Retina (tissue), 1 donor: Measurements from ENCODE around the gene ARMC9.
"Not testable (repeated sequence)": the region's sequence is repeated elsewhere in the genome, so short reads cannot be mapped to it uniquely, and the experiment has no call there.

Source experiments
- DNase-seq: peaks from one replicate; pipeline ENCODE4 v3.0.0-alpha.2; 2016

The ARMC9 gene

GRCh38 chr2:231244382-231245248 is 46.2 kb downstream of the ARMC9 start:
- DNase-seq: no peak

GRCh38 chr2:231245249-231246094 is 47.0 kb downstream of the ARMC9 start:
- no peak for DNase-seq

GRCh38 chr2:231246171-231246842 is 47.9 kb downstream of the ARMC9 start:
- DNase-seq: no peak

GRCh38 chr2:231250146-231250545 is 51.7 kb downstream of the ARMC9 start:
- DNase-seq: no peak

GRCh38 chr2:231250698-231251097 is 52.3 kb downstream of the ARMC9 start:
- no peak for DNase-seq

GRCh38 chr2:231253292-231253691 is 54.9 kb downstream of the ARMC9 start:
- not testable (repeated sequence) for DNase-seq

GRCh38 chr2:231256494-231256893 is 58.1 kb downstream of the ARMC9 start:
- no peak for DNase-seq

- DNase-seq: no peak
Measured at GRCh38 chr2:231257763-231258162, 59.3 kb downstream of the ARMC9 start.

GRCh38 chr2:231258701-231259100 is 60.3 kb downstream of the ARMC9 start:
- DNase-seq: no peak

- no peak for DNase-seq
Measured at GRCh38 chr2:231259104-231259503, 60.7 kb downstream of the ARMC9 start.

GRCh38 chr2:231260442-231261208 is 62.2 kb downstream of the ARMC9 start:
- no peak for DNase-seq

- DNase-seq: no peak
Measured at GRCh38 chr2:231263118-231263831, 64.8 kb downstream of the ARMC9 start.

- no peak for DNase-seq
Measured at GRCh38 chr2:231270221-231271114, 72.0 kb downstream of the ARMC9 start.

GRCh38 chr2:231272991-231273390 is 74.6 kb downstream of the ARMC9 start:
- no peak for DNase-seq

GRCh38 chr2:231276987-231277386 is 78.6 kb downstream of the ARMC9 start:
- no peak for DNase-seq

GRCh38 chr2:231277962-231278361 is 79.5 kb downstream of the ARMC9 start:
- no peak for DNase-seq

- peak; percentile 14 for DNase-seq
Measured at GRCh38 chr2:231278868-231279267, 80.4 kb downstream of the ARMC9 start.

- DNase-seq: no peak
Measured at GRCh38 chr2:231280846-231281245, 82.4 kb downstream of the ARMC9 start.

- no peak for DNase-seq
Measured at GRCh38 chr2:231284296-231284695, 85.9 kb downstream of the ARMC9 start.

GRCh38 chr2:231286964-231287363 is 88.5 kb downstream of the ARMC9 start:
- no peak for DNase-seq

GRCh38 chr2:231287696-231288095 is 89.3 kb downstream of the ARMC9 start:
- no peak for DNase-seq
